ENCODE measurements around the gene RGS19.

Gene RGS19

DNA sequence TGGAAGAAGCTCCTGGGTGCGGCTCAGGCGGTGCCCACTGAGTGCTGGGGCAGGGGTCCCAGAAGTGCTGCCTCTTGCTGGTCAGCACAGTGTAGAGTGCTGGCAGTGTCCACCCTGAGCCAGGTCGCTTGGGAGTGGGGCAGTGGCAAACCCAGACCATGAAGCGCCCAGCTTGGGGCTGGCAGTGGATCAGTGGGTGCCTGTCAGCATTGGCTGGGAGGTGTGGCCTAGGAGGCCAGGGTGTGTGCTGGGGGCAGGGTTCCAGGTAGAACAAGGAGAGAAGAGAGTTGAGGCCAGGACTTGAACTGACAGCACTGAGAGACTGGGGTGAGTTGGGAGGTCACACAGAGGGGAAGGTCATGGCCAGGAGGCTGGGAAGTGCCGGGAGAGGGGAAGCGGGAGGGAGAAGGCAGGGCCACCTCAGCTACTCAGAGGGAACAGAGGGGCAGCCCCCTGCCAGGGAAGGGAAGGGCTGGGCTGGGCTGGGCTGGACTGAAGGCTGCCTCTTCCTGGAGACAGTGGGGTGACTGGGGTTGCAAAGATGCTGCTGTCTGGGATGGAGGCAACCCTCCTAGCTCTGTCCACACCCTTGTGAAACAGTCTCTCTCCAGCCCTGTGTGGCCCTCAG lies 12.2 kb downstream of the RGS19 start:
- H3K27ac ChIP-seq, result no peak overlapping the region
- no peak for TF ChIP-seq ZFX (IDR thresholded peaks at IDR 0.05; ENCODE audit: borderline replicate concordance)
- TF ChIP-seq, protein P1, sequence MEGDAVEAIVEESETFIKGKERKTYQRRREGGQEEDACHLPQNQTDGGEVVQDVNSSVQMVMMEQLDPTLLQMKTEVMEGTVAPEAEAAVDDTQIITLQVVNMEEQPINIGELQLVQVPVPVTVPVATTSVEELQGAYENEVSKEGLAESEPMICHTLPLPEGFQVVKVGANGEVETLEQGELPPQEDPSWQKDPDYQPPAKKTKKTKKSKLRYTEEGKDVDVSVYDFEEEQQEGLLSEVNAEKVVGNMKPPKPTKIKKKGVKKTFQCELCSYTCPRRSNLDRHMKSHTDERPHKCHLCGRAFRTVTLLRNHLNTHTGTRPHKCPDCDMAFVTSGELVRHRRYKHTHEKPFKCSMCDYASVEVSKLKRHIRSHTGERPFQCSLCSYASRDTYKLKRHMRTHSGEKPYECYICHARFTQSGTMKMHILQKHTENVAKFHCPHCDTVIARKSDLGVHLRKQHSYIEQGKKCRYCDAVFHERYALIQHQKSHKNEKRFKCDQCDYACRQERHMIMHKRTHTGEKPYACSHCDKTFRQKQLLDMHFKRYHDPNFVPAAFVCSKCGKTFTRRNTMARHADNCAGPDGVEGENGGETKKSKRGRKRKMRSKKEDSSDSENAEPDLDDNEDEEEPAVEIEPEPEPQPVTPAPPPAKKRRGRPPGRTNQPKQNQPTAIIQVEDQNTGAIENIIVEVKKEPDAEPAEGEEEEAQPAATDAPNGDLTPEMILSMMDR (IDR thresholded peaks at IDR 0.05), result no peak

DNA sequence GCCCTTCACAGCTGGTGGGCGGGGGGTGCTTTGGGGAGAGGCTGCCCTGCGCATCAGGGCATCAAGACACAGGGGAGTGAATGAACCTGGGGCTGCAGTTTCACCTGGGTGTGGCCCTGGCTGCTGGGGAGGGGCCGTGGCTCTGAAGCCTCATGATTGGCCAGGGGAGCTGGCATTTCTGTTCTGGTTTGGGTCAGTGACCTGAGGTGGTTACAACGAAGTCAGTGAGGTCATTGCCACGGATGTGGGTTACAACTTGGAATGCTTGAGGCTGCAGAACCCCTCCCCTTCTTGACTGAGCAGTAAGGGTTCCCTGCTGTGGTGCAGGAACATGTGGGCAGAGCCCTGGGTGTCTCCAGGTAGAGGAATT lies 13.4 kb downstream of the RGS19 start:
- no peak overlapping the region for H3K27ac ChIP-seq

DNA sequence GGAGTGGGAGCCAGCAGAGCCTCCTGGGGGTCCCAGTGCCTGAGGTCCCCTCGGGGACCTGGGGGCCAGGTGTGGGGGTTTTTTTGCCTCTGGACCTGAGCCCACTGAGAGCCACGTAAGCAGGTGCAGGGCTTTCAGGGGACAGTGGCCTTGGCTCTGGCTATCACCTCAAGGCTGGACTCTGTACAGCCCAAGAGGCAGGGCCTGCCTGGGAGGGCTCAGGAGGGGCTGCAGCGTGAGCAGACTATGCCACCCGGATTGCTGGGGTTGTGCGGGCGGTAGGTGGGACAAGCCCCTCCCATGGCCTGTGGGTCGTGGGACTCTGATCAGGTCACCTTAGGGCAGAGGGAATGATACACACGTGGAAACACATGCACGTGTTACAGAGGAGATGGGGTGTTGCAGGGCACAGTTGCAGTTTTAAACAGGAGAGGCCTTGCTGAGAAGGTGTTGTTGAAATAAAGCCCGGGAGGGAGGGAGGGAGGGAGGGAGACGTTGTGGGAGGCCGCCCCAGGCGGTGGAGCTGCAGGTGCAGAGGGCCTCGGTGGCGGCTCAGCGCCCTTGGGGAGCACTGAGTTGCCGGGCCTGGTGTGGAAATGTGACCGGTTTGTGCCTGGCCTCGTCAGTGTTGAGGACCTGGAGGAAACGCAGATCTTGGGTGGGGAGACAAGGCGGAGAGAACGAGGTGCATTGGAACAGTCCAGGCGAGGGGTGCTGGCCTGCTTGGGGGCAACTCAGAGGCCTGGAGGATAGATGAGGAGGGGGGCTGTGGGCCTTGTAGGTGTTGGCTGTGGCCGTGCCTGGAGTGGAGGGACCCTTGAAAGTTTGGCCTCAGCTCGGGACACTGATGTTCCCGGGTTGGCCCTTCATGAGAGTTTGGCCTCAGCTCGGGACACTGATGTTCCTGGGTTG lies 14.0 kb downstream of the RGS19 start:
- H3K27ac ChIP-seq, result no peak overlapping the region
- no peak for TF ChIP-seq ZFX (IDR thresholded peaks at IDR 0.05; ENCODE audit: borderline replicate concordance)
- TF ChIP-seq, protein P1 (IDR thresholded peaks at IDR 0.05), result no peak

More for the DNA sequence above, 13.4 kb downstream of the RGS19 start:
- TF ChIP-seq, protein P1 (IDR thresholded peaks at IDR 0.05), result no peak
- no peak for TF ChIP-seq ZFX (IDR thresholded peaks at IDR 0.05; ENCODE audit: borderline replicate concordance)

DNA sequence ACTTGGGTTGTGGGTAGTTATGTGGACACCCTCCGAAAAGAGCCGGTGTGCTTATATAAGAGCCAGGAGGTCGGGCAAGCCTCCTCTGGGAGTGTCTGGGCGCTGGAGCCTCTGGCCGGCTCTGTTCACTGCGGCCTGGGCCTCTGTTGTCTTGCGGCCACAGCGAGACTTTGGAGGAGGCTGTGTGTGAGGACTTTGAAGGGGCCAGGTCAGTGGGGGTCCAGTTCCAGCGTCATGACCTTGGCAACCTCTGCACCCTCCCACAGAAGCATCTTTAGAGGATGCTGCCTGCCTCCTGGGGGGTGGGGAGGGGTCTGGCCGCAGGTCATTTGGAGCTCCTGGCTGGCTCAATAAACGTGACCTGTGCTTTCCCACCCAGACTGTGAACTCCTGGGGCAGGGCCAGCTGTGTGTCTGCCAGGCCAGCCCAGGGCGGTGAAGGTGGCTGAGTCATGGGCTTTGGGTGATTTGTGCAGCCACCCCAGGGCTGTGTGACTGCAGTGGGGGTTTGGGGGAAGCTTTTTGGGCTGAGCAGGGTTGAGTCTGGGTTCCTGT lies 15.1 kb downstream of the RGS19 start:
- TF ChIP-seq ZFX (IDR thresholded peaks at IDR 0.05; ENCODE audit: borderline replicate concordance), result no peak
- TF ChIP-seq, protein P1 (IDR thresholded peaks at IDR 0.05), result no peak
- peak overlapping the region; percentile 75 for H3K27ac ChIP-seq

DNA sequence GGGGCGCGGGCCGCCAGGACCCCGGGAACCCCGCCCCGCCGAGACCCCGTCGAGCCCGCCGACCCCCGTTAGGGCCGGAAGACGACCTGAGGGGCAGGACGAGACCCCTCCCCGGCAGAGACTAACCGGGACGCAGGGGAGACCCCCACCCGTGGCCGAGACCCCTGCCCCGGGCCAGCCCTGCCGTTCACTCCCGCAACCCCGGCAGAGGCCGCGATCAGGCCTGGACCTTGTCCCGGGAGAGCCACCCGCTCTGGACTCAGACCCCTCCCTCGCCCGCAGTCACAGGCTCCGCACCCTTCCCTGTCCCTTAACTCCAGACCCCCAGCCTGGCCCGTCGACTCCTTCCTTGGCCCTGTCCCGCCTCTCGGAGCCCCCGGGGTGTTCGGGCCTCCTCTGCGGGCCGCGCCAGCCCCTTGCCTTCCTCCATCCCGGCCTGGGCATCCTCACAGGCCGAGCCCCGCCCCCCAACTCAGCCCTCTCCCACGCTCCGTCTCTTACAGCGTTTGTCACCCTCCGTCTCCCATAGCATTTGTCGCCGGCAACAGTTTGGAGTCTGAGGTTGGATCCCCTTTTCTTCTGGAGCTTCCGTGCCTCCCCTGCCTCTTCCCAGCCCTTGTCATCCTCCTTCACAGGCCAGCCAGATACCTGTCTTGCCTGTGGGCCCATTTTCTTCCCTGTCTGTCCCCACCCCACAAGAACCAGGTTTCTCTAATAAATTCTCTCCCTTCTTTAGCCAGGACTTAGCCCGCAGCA lies 15.8 kb downstream of the RGS19 start:
- H3K27ac ChIP-seq, result peak overlapping the region; percentile 75
- TF ChIP-seq, protein P1 (IDR thresholded peaks at IDR 0.05), result no peak
- TF ChIP-seq ZFX (IDR thresholded peaks at IDR 0.05; ENCODE audit: borderline replicate concordance), result no peak

DNA sequence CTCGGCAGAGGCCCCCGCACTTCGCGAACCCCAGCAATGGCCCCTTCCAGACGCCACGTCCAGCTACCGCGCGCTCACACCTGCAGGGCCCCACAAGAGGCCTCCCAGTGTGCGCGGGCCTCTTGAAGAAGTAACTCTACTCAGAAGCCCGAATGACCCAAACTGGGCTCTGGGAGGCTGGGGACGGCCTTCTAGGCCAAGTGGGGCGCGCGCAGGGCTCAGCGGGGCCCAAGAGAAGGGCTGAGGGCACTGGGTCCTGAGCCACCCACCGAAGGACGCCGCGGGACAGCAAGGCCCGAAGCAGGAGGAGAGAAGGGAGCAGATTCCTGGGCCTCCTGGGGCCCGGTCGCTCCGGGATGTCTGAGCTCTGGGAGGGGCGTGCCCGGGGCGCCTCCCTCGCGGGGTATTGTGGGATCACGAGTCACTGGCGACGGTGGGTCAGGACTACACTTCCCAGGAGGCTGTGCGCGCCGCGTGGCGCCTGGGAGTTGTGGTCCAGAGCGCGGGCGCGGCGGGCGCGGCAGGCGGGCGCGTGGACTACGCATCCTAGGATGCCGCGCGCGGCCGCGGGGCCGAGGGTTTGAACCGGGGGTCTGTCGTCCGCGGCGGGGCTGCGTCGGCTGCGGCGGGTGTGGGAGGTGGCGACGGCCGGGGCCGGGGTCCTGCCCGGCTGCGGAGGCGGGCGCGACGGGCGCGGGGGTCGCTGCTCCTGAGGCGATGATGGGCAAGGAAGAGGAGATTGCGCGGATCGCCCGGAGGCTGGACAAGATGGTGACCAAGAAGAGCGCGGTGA lies 16.5 kb downstream of the RGS19 start, which contains the start of gene TCEA2:
TCEA2 (plus strand) TSS at position 603 of the 793 bp plus-strand sequence; CDS start at position 718, 115 bp downstream.
- H3K27ac ChIP-seq, result peak within 1 kb of the TSS; percentile 75
- TF ChIP-seq, protein P1 (IDR thresholded peaks at IDR 0.05), result no peak
- TF ChIP-seq ZFX (IDR thresholded peaks at IDR 0.05; ENCODE audit: borderline replicate concordance), result no peak
